Liver (tissue), 9 donors: ENCODE measurements around the gene GSE1. TPM values are rescaled to one million over a fixed set of nuclear protein-coding genes. Genes with fewer than 3 reads are reported as not detected.

Experiments used
- DNase-seq: peaks from one replicate; pipeline ENCODE4 v3.0.0-alpha.2; 2017; ENCODE audit warnings: low spot score
- H3K27ac ChIP-seq, 2 donors: one replicate each; pipeline ENCODE4 v1.7.0; 2013; ENCODE audit warnings: inconsistent platforms in 2 of 2, low read length in 2 of 2, control low read depth in 1 of 2, low read depth in 1 of 2, mild to moderate bottlenecking in 1 of 2
- H3K27me3 ChIP-seq, 4 donors: one replicate each; pipeline versions ENCODE4 v1.6.1 to v1.7.0; 2013; ENCODE audit warnings: low read length in 3 of 4, inconsistent platforms in 1 of 4, mild to moderate bottlenecking in 1 of 4, moderate library complexity in 1 of 4; ENCODE audit not compliant: control insufficient read depth in 4 of 4, insufficient read depth in 4 of 4
- H3K36me3 ChIP-seq, 4 donors: one replicate each; pipeline versions ENCODE4 v1.6.1 to v1.7.0; 2013; ENCODE audit warnings: low read length in 3 of 4, mild to moderate bottlenecking in 3 of 4, low read depth in 1 of 4, moderate library complexity in 1 of 4; ENCODE audit not compliant: control insufficient read depth in 4 of 4, insufficient read depth in 3 of 4
- H3K4me1 ChIP-seq, 4 donors: one replicate each; pipeline versions ENCODE4 v1.6.1 to v1.7.0; 2013; ENCODE audit warnings: low read length in 3 of 4, mild to moderate bottlenecking in 3 of 4, moderate library complexity in 1 of 4; ENCODE audit not compliant: control insufficient read depth in 4 of 4, insufficient read depth in 4 of 4
- H3K4me3 ChIP-seq, 3 donors: one replicate each; pipeline versions ENCODE4 v1.6.1 to v1.7.0; 2013; ENCODE audit warnings: low read length in 3 of 3, control low read depth in 1 of 3, low read depth in 1 of 3, mild to moderate bottlenecking in 1 of 3
- H3K9ac ChIP-seq, 2 donors: one replicate each; pipeline ENCODE4 v1.7.0; 2013; ENCODE audit warnings: low read length in 2 of 2, mild to moderate bottlenecking in 2 of 2, moderate library complexity in 2 of 2, control low read depth in 1 of 2, low read depth in 1 of 2
- H3K9me3 ChIP-seq, 4 donors: one replicate each; pipeline versions ENCODE4 v1.6.1 to v1.7.0; 2013; ENCODE audit warnings: low read length in 3 of 4; ENCODE audit not compliant: control insufficient read depth in 4 of 4
- ATF3 ChIP-seq: IDR thresholded peaks from 2 replicates; pipeline ENCODE4 v1.6.1; 2016; ENCODE audit warnings: antibody characterized with exemption
- CTCF ChIP-seq: fragments of 150-350 bp; IDR thresholded peaks from 2 replicates; pipeline ENCODE4 v1.5.1; 2017; ENCODE audit warnings: improper control_type of control experiment, low read depth, low read length; ENCODE audit not compliant: missing input control
- EGR1 ChIP-seq, 2 donors: IDR thresholded peaks; 2 replicates each; pipeline ENCODE4 v1.6.1; 2016 to 2018; ENCODE audit warnings: antibody characterized with exemption in 2 of 2, low read depth in 2 of 2
- FOXA1 ChIP-seq: IDR thresholded peaks from 2 replicates; pipeline ENCODE4 v1.6.1; 2016; ENCODE audit warnings: antibody characterized with exemption
- FOXA2 ChIP-seq: IDR thresholded peaks from 2 replicates; pipeline ENCODE4 v1.6.1; 2016; ENCODE audit warnings: antibody characterized with exemption
- GABPA ChIP-seq, 2 donors: IDR thresholded peaks in 1 of 2; conservative IDR thresholded peaks in 1 of 2; 2 replicates each; pipeline ENCODE4 v1.6.1; 2016; ENCODE audit warnings: antibody characterized with exemption in 2 of 2, mild to moderate bottlenecking in 1 of 2, moderate library complexity in 1 of 2
- HNF4A ChIP-seq, 2 donors: conservative IDR thresholded peaks; 2 replicates each; pipeline ENCODE4 v1.6.1; 2016; ENCODE audit warnings: antibody characterized with exemption in 2 of 2, mild to moderate bottlenecking in 2 of 2
- HNF4G ChIP-seq: IDR thresholded peaks from 2 replicates; pipeline ENCODE4 v1.6.1; 2016; ENCODE audit warnings: antibody characterized with exemption
- JUND ChIP-seq, 2 donors: IDR thresholded peaks; 2 replicates each; pipeline ENCODE4 v1.6.1; 2016; ENCODE audit warnings: antibody characterized with exemption in 2 of 2
- MAX ChIP-seq: IDR thresholded peaks from 2 replicates; pipeline ENCODE4 v1.6.1; 2016; ENCODE audit warnings: antibody characterized with exemption
- NR2F2 ChIP-seq: IDR thresholded peaks from 2 replicates; pipeline ENCODE4 v1.6.1; 2016; ENCODE audit warnings: antibody characterized with exemption
- REST ChIP-seq: IDR thresholded peaks from 2 replicates; pipeline ENCODE4 v1.6.1; 2016; ENCODE audit warnings: antibody characterized with exemption, mild to moderate bottlenecking
- RXRA ChIP-seq, 2 donors: IDR thresholded peaks; 2 replicates each; pipeline ENCODE4 v1.6.1; 2017 to 2018; ENCODE audit warnings: antibody characterized with exemption in 2 of 2, mild to moderate bottlenecking in 1 of 2
- SP1 ChIP-seq: IDR thresholded peaks from 2 replicates; pipeline ENCODE4 v1.6.1; 2018; ENCODE audit warnings: antibody characterized with exemption, mild to moderate bottlenecking
- TAF1 ChIP-seq: conservative IDR thresholded peaks from 2 replicates; pipeline ENCODE4 v1.6.1; 2016; ENCODE audit warnings: antibody characterized with exemption, mild to moderate bottlenecking
- YY1 ChIP-seq: IDR thresholded peaks from 2 replicates; pipeline ENCODE4 v1.6.1; 2016; ENCODE audit warnings: antibody characterized with exemption, mild to moderate bottlenecking
- ZBTB33 ChIP-seq: IDR thresholded peaks from 2 replicates; pipeline ENCODE4 v1.6.1; 2016; ENCODE audit warnings: antibody characterized with exemption
- WGBS: extraction: QIAGEN DNeasy Blood & Tissue Kit; methylation state at CpG from one replicate; pipeline ENCODE4 v1.1.7; 2013; 5-methylcytosine and 5-hydroxymethylcytosine counted together
- polyA plus RNA-seq, 2 donors: library from polyadenylated mRNA; stranded (reverse) in 1 of 2; unstranded in 1 of 2; fragments of 200-250 nt in 1 of 2; fragments of >200 nt in 1 of 2; fragmentation: Nextera tagmentation in 1 of 2; extraction: Ambion mirVana in 1 of 2; gene quantifications; one replicate each; pipeline versions ENCODE4 v1.2.1 to v1.2.3, GENCODE V29; 2013 to 2015
- total RNA-seq, 2 donors: library from RNA; depleted of rRNA; stranded (reverse); fragments of >200 nt; gene quantifications; one replicate each; pipeline ENCODE4 v1.2.3, GENCODE V29; 2014
- donor health status: healthy.
- donor health status: healthy.
- donor health status: healthy.
- donor health status: healthy.
- donor health status: healthy.

The GSE1 gene
- total and polyA plus RNA-seq, 4 donors: 9.9 to 37.7 (median 25.2) TPM

- Histone ChIP-seq H3K9ac (no peak overlapping the region), H3K36me3 (no peaks in the 10 kb centered on the region), H3K4me1 (peaks cover 2 to 16% (median 5%) of the 10 kb centered on the region in 4 donors), H3K4me3 (no peak overlapping the region), H3K9me3 (no peaks in the 10 kb centered on the region), H3K27ac (no peak overlapping the region), H3K27me3 (no peaks in the 10 kb centered on the region)
- DNase-seq: no peak
- WGBS: 95% methylated on average over 20 of the region's 20 CpGs
- no peak for TF ChIP-seq YY1
- no peak for TF ChIP-seq HNF4A (conservative IDR thresholded peaks at IDR 0.05)
- no peak for TF ChIP-seq TAF1
- TF ChIP-seq MAX: no peak
- no peak for TF ChIP-seq HNF4G
- TF ChIP-seq SP1: no peak
- no peak for TF ChIP-seq ZBTB33
- TF ChIP-seq RXRA (IDR thresholded peaks at IDR 0.05): no peak
- TF ChIP-seq FOXA1: no peak
- TF ChIP-seq REST: no peak
These were observed 109.2 kb downstream of the GSE1 start for GRCh38 chr16:85722128-85722893.

- Histone ChIP-seq H3K36me3 (no peaks in the 10 kb centered on the region), H3K9ac (no peak overlapping the region), H3K27ac (no peak overlapping the region), H3K9me3 (no peaks in the 10 kb centered on the region), H3K27me3 (no peaks in the 10 kb centered on the region), H3K4me1 (peaks cover 0 to 10% (median 2%) of the 10 kb centered on the region in 4 donors), H3K4me3 (no peak overlapping the region)
- 83% methylated on average over 20 of the region's 20 CpGs for WGBS
- no peak for DNase-seq
- TF ChIP-seq RXRA (IDR thresholded peaks at IDR 0.05) (no peak), MAX (no peak), TAF1 (no peak), JUND (IDR thresholded peaks at IDR 0.05) (no peak), CTCF (no peak), SP1 (no peak), HNF4A (conservative IDR thresholded peaks at IDR 0.05) (no peak), EGR1 (IDR thresholded peaks at IDR 0.05; ENCODE audit: low read depth in 2 of 2) (no peak), GABPA (IDR thresholded peaks at IDR 0.05 in 1 of 2, conservative IDR thresholded peaks at IDR 0.05 in 1 of 2) (no peak), FOXA2 (no peak), HNF4G (no peak), ZBTB33 (no peak), YY1 (no peak), ATF3 (no peak), NR2F2 (no peak)
These were observed 111.2 kb downstream of the GSE1 start for GRCh38 chr16:85724126-85724879.
